ENCODE data around the gene MFAP3.

The MFAP3 gene

GRCh38 chr5:154034944-154035343, 3.8 kb upstream of the MFAP3 start:
- H3K4me1 Mint-ChIP-seq (ENCODE audit: low read depth): peaks cover 13% of the 10 kb centered on the region
- H3K9me3 Mint-ChIP-seq: no peaks in the 10 kb centered on the region
- intact Hi-C loops (cut with micrococcal nuclease): no loop called here
- no peak overlapping the region for H3K4me3 Mint-ChIP-seq
- H3K27ac Mint-ChIP-seq: no peak overlapping the region
- peaks cover 34% of the 10 kb centered on the region for H3K36me3 Mint-ChIP-seq (ENCODE audit: low read depth)
- no peaks in the 10 kb centered on the region for H3K27me3 Mint-ChIP-seq

GRCh38 chr5:154038261-154038706, 483 bp upstream of the MFAP3 start:
- peaks cover 34% of the 10 kb centered on the region for H3K4me1 Mint-ChIP-seq (ENCODE audit: low read depth)
- no peaks in the 10 kb centered on the region for H3K9me3 Mint-ChIP-seq
- no peaks in the 10 kb centered on the region for H3K27me3 Mint-ChIP-seq
- H3K27ac Mint-ChIP-seq: peak overlapping the region; percentile 88
- intact Hi-C loops (cut with micrococcal nuclease): loop anchor here (2.0 kb wide), 1 partner anchor 407 kb away; the partner anchor contains the start of gene SAP30L
- peak overlapping the region; percentile 90 for H3K4me3 Mint-ChIP-seq
- H3K36me3 Mint-ChIP-seq (ENCODE audit: low read depth): peaks cover 11% of the 10 kb centered on the region

GRCh38 chr5:154039458-154039829, 677 bp downstream of the MFAP3 start:
- Mint-ChIP-seq H3K27me3 (no peaks in the 10 kb centered on the region), H3K36me3 (ENCODE audit: low read depth) (peaks cover 11% of the 10 kb centered on the region), H3K4me1 (ENCODE audit: low read depth) (peaks cover 34% of the 10 kb centered on the region), H3K9me3 (no peaks in the 10 kb centered on the region), H3K4me3 (peak overlapping the region; percentile 90), H3K27ac (peak overlapping the region; percentile 88)
- intact Hi-C loops (cut with micrococcal nuclease): loop anchor here (2.0 kb wide), 1 partner anchor 405 kb away; the partner anchor contains the start of gene SAP30L

- Mint-ChIP-seq H3K27ac (no peak overlapping the region), H3K4me1 (ENCODE audit: low read depth) (peaks cover 42% of the 10 kb centered on the region), H3K27me3 (no peaks in the 10 kb centered on the region), H3K9me3 (no peaks in the 10 kb centered on the region), H3K36me3 (ENCODE audit: low read depth) (peaks cover 28% of the 10 kb centered on the region), H3K4me3 (no peak overlapping the region)
- intact Hi-C loops (cut with micrococcal nuclease): no loop called here
Measured at GRCh38 chr5:154042766-154043165, 4.0 kb downstream of the MFAP3 start.

GRCh38 chr5:154044099-154044498, 5.3 kb downstream of the MFAP3 start:
- Mint-ChIP-seq H3K4me1 (ENCODE audit: low read depth) (peaks cover 40% of the 10 kb centered on the region), H3K4me3 (no peak overlapping the region), H3K27ac (no peak overlapping the region), H3K9me3 (no peaks in the 10 kb centered on the region), H3K36me3 (ENCODE audit: low read depth) (peaks cover 18% of the 10 kb centered on the region), H3K27me3 (no peaks in the 10 kb centered on the region)
- intact Hi-C loops (cut with micrococcal nuclease): no loop called here

- intact Hi-C loops (cut with micrococcal nuclease): no loop called here
- peaks cover 40% of the 10 kb centered on the region for H3K4me1 Mint-ChIP-seq (ENCODE audit: low read depth)
Measured at GRCh38 chr5:154044581-154044980, 5.8 kb downstream of the MFAP3 start.

GRCh38 chr5:154046486-154046885, 7.7 kb downstream of the MFAP3 start:
- Mint-ChIP-seq H3K9me3 (no peaks in the 10 kb centered on the region), H3K27me3 (no peaks in the 10 kb centered on the region), H3K36me3 (ENCODE audit: low read depth) (peaks cover 34% of the 10 kb centered on the region), H3K4me1 (ENCODE audit: low read depth) (peaks cover 35% of the 10 kb centered on the region), H3K27ac (no peak overlapping the region), H3K4me3 (no peak overlapping the region)
- intact Hi-C loops (cut with micrococcal nuclease): no loop called here

More at GRCh38 chr5:154044581-154044980, 5.8 kb downstream of the MFAP3 start:
- H3K9me3 Mint-ChIP-seq: no peaks in the 10 kb centered on the region
- H3K27ac Mint-ChIP-seq: no peak overlapping the region
- H3K27me3 Mint-ChIP-seq: no peaks in the 10 kb centered on the region
- H3K36me3 Mint-ChIP-seq (ENCODE audit: low read depth): peaks cover 18% of the 10 kb centered on the region
- no peak overlapping the region for H3K4me3 Mint-ChIP-seq

- intact Hi-C loops (cut with micrococcal nuclease): no loop called here
- Mint-ChIP-seq H3K4me3 (no peak overlapping the region), H3K4me1 (ENCODE audit: low read depth) (peaks cover 28% of the 10 kb centered on the region), H3K36me3 (ENCODE audit: low read depth) (peaks cover 39% of the 10 kb centered on the region), H3K9me3 (no peaks in the 10 kb centered on the region), H3K27me3 (no peaks in the 10 kb centered on the region), H3K27ac (no peak overlapping the region)
Measured at GRCh38 chr5:154047324-154047723, 8.6 kb downstream of the MFAP3 start.

- Mint-ChIP-seq H3K27me3 (no peaks in the 10 kb centered on the region), H3K27ac (no peak overlapping the region), H3K4me3 (no peak overlapping the region), H3K4me1 (ENCODE audit: low read depth) (peaks cover 23% of the 10 kb centered on the region), H3K9me3 (no peaks in the 10 kb centered on the region), H3K36me3 (ENCODE audit: low read depth) (peaks cover 61% of the 10 kb centered on the region)
- intact Hi-C loops (cut with micrococcal nuclease): no loop called here
Measured at GRCh38 chr5:154049636-154050035, 10.9 kb downstream of the MFAP3 start.

GRCh38 chr5:154053468-154053867, 14.7 kb downstream of the MFAP3 start:
- intact Hi-C loops (cut with micrococcal nuclease): no loop called here
- Mint-ChIP-seq H3K4me1 (ENCODE audit: low read depth) (peaks cover 18% of the 10 kb centered on the region), H3K9me3 (no peaks in the 10 kb centered on the region), H3K27ac (no peak overlapping the region), H3K27me3 (no peaks in the 10 kb centered on the region), H3K36me3 (ENCODE audit: low read depth) (peaks cover 62% of the 10 kb centered on the region), H3K4me3 (no peak overlapping the region)

- Mint-ChIP-seq H3K9me3 (no peaks in the 10 kb centered on the region), H3K27ac (no peak overlapping the region), H3K27me3 (no peaks in the 10 kb centered on the region), H3K4me3 (no peak overlapping the region), H3K36me3 (ENCODE audit: low read depth) (peaks cover 54% of the 10 kb centered on the region), H3K4me1 (ENCODE audit: low read depth) (peaks cover 16% of the 10 kb centered on the region)
- intact Hi-C loops (cut with micrococcal nuclease): no loop called here
Measured at GRCh38 chr5:154055201-154055600, 16.4 kb downstream of the MFAP3 start.

GRCh38 chr5:154058055-154059038, 19.6 kb downstream of the MFAP3 start:
- peaks cover 16% of the 10 kb centered on the region for H3K4me1 Mint-ChIP-seq (ENCODE audit: low read depth)
- H3K36me3 Mint-ChIP-seq (ENCODE audit: low read depth): peaks cover 31% of the 10 kb centered on the region
- H3K27ac Mint-ChIP-seq: no peak overlapping the region
- H3K4me3 Mint-ChIP-seq: no peak overlapping the region
- no peaks in the 10 kb centered on the region for H3K27me3 Mint-ChIP-seq
- H3K9me3 Mint-ChIP-seq: no peaks in the 10 kb centered on the region
- intact Hi-C loops (cut with micrococcal nuclease): no loop called here

- no peak overlapping the region for H3K4me3 Mint-ChIP-seq
- intact Hi-C loops (cut with micrococcal nuclease): no loop called here
- peaks cover 24% of the 10 kb centered on the region for H3K36me3 Mint-ChIP-seq (ENCODE audit: low read depth)
- peaks cover 16% of the 10 kb centered on the region for H3K4me1 Mint-ChIP-seq (ENCODE audit: low read depth)
- H3K27me3 Mint-ChIP-seq: no peaks in the 10 kb centered on the region
- H3K9me3 Mint-ChIP-seq: no peaks in the 10 kb centered on the region
- H3K27ac Mint-ChIP-seq: no peak overlapping the region
Measured at GRCh38 chr5:154059039-154059430, 20.3 kb downstream of the MFAP3 start.

GRCh38 chr5:154059583-154059982, 20.8 kb downstream of the MFAP3 start:
- intact Hi-C loops (cut with micrococcal nuclease): no loop called here
- Mint-ChIP-seq H3K4me3 (no peak overlapping the region), H3K9me3 (no peaks in the 10 kb centered on the region)

More at GRCh38 chr5:154059583-154059982, 20.8 kb downstream of the MFAP3 start:
- Mint-ChIP-seq H3K27ac (no peak overlapping the region), H3K27me3 (no peaks in the 10 kb centered on the region), H3K36me3 (ENCODE audit: low read depth) (peaks cover 18% of the 10 kb centered on the region), H3K4me1 (ENCODE audit: low read depth) (peaks cover 16% of the 10 kb centered on the region)

Data from dendritic cell treated with granulocyte-macrophage colony-stimulating factor and Interleukin-4, amounts not matched to agents 40 ng/mL and 50 ng/mL, for 4 days (primary cell).